ENCODE results near the gene TPCN2. TPM values are rescaled to one million over a fixed set of nuclear protein-coding genes. Genes with fewer than 3 reads are reported as not detected.

Gene TPCN2
- total RNA-seq, 1 donor from 2014 or later = 31.4 TPM

GRCh38 chr11:69034123-69034867 is 14.4 kb upstream of the TPCN2 start:
- no peaks in the 10 kb centered on the region for H3K4me1 Mint-ChIP-seq (ENCODE audit: unreplicated experiment)
- TF ChIP-seq CTCF (IDR thresholded peaks at IDR 0.05; ENCODE audit: unreplicated experiment) = no peak
- H3K36me3 Mint-ChIP-seq (ENCODE audit: low read depth, unreplicated experiment) = no peaks in the 10 kb centered on the region
- no peak for DNase-seq (ENCODE audit: low spot score)
- peaks cover 4% of the 10 kb centered on the region for H3K27me3 Mint-ChIP-seq (ENCODE audit: unreplicated experiment)
- no peaks in the 10 kb centered on the region for H3K9me3 Mint-ChIP-seq (ENCODE audit: unreplicated experiment)
- no peak overlapping the region for H3K4me3 Mint-ChIP-seq (ENCODE audit: unreplicated experiment)
- H3K27ac Mint-ChIP-seq (ENCODE audit: unreplicated experiment) = no peak overlapping the region

GRCh38 chr11:69035150-69035945 is 13.4 kb upstream of the TPCN2 start:
- Mint-ChIP-seq H3K27me3 (ENCODE audit: unreplicated experiment) (peaks cover 4% of the 10 kb centered on the region), H3K4me1 (ENCODE audit: unreplicated experiment) (no peaks in the 10 kb centered on the region), H3K9me3 (ENCODE audit: unreplicated experiment) (no peaks in the 10 kb centered on the region), H3K27ac (ENCODE audit: unreplicated experiment) (no peak overlapping the region), H3K4me3 (ENCODE audit: unreplicated experiment) (no peak overlapping the region), H3K36me3 (ENCODE audit: low read depth, unreplicated experiment) (no peaks in the 10 kb centered on the region)
- no peak for DNase-seq (ENCODE audit: low spot score)
- no peak for TF ChIP-seq CTCF (IDR thresholded peaks at IDR 0.05; ENCODE audit: unreplicated experiment)

- no peaks in the 10 kb centered on the region for H3K9me3 Mint-ChIP-seq (ENCODE audit: unreplicated experiment)
- H3K27me3 Mint-ChIP-seq (ENCODE audit: unreplicated experiment) = peaks cover 4% of the 10 kb centered on the region
- no peaks in the 10 kb centered on the region for H3K4me1 Mint-ChIP-seq (ENCODE audit: unreplicated experiment)
- TF ChIP-seq CTCF (IDR thresholded peaks at IDR 0.05; ENCODE audit: unreplicated experiment) = no peak
- H3K36me3 Mint-ChIP-seq (ENCODE audit: low read depth, unreplicated experiment) = no peaks in the 10 kb centered on the region
- DNase-seq (ENCODE audit: low spot score) = no peak
- H3K4me3 Mint-ChIP-seq (ENCODE audit: unreplicated experiment) = no peak overlapping the region
- H3K27ac Mint-ChIP-seq (ENCODE audit: unreplicated experiment) = no peak overlapping the region
Observed at GRCh38 chr11:69035946-69036340, 12.8 kb upstream of the TPCN2 start.

- TF ChIP-seq CTCF (IDR thresholded peaks at IDR 0.05; ENCODE audit: unreplicated experiment) = no peak
- no peak overlapping the region for H3K4me3 Mint-ChIP-seq (ENCODE audit: unreplicated experiment)
- no peak for DNase-seq (ENCODE audit: low spot score)
- no peaks in the 10 kb centered on the region for H3K4me1 Mint-ChIP-seq (ENCODE audit: unreplicated experiment)
- no peaks in the 10 kb centered on the region for H3K36me3 Mint-ChIP-seq (ENCODE audit: low read depth, unreplicated experiment)
- no peak overlapping the region for H3K27ac Mint-ChIP-seq (ENCODE audit: unreplicated experiment)
- H3K9me3 Mint-ChIP-seq (ENCODE audit: unreplicated experiment) = no peaks in the 10 kb centered on the region
- peaks cover 4% of the 10 kb centered on the region for H3K27me3 Mint-ChIP-seq (ENCODE audit: unreplicated experiment)
Observed at GRCh38 chr11:69037074-69037473, 11.7 kb upstream of the TPCN2 start.

GRCh38 chr11:69037544-69037943 is 11.2 kb upstream of the TPCN2 start:
- no peak for TF ChIP-seq CTCF (IDR thresholded peaks at IDR 0.05; ENCODE audit: unreplicated experiment)
- Mint-ChIP-seq H3K4me3 (ENCODE audit: unreplicated experiment) (no peak overlapping the region), H3K9me3 (ENCODE audit: unreplicated experiment) (no peaks in the 10 kb centered on the region), H3K36me3 (ENCODE audit: low read depth, unreplicated experiment) (no peaks in the 10 kb centered on the region), H3K27ac (ENCODE audit: unreplicated experiment) (no peak overlapping the region), H3K27me3 (ENCODE audit: unreplicated experiment) (peaks cover 4% of the 10 kb centered on the region), H3K4me1 (ENCODE audit: unreplicated experiment) (no peaks in the 10 kb centered on the region)
- DNase-seq (ENCODE audit: low spot score) = no peak
